ENCODE data around the gene LYRM9.
"Not testable (repeated sequence)": the region's sequence is repeated elsewhere in the genome, so short reads cannot be mapped to it uniquely, and the experiment has no call there.

Gene LYRM9

GRCh38 chr17:27905447-27906225, 12.5 kb upstream of the LYRM9 start:
- no peak for DNase-seq

DNA sequence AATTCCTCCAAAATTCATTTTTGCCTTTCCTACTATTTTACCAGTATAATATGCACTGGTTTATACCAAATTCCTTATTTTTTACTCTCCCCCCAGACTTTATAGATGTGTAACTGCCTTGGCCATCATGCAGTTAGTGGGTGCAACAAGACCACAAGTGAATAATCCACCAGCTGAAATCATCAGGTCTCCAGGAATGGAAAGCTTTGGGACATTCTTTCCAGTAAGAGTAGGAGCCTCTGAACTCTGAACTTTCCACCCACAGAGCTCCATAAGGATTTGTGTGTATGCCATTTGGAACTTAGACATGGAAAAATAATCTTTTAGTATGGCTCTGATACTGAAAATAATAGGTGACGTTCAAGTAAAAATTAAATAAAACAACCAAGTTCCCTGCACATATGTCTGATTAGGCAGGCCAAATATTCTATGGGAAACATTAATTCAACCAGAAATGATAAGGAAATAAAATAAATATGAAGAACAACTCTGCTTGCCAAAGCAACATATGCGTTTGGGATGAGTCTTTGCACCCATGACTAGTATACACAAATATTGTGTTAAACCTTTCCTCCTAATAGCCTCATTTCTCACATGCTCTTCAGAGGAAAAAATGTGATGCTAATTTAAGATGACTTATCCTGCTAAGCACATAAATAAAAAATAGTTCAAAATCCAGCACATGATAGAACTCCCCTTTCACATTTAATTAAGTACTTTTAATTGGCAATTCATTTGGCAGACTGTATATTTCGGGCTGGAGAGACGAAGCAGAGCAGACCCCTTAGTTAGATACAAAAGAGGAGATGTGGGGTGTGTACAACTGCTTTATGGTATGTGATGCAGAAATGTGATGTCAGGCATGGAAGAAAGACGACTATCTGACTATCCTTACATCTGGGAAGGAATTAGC, 11.6 kb upstream of the LYRM9 start:
- no peak for DNase-seq

DNA sequence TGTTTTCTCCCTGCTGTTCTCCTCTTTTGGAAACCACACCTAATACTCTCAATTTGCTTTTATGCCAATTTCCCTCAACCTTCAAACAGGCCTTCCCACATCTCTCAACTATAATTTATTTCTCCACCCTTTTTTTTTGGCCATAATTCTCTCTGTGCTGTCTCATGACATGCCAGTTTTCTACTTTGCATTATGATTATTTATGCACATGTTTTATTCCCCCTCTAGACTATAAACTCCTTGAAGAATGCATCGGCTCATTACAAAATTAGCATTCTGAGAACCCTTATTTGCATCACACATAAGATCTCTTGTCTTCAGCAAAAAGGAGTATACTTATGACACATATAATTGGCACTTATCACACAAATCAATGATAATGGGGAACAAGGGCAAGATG, 10.9 kb upstream of the LYRM9 start:
- no peak for DNase-seq

DNA sequence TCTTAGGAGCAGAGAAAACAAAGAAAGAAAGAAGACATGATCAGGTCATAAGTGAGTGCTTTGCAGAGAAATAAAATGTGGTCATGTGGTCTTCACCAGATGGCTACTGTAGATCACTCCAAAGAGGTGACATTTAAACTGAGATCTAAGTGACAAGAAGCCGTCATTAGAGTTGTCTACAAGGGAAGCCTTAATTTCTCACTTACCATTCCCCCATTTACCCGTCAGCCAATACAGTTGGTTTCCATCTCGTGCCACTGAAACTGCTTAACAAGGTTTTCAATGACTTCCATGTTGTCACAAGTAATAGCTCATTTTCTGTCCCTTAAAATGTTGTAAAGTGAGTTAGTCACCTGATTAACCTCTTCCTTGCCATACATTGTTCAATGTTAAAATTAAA, 6.4 kb upstream of the LYRM9 start:
- no peak for DNase-seq

DNA sequence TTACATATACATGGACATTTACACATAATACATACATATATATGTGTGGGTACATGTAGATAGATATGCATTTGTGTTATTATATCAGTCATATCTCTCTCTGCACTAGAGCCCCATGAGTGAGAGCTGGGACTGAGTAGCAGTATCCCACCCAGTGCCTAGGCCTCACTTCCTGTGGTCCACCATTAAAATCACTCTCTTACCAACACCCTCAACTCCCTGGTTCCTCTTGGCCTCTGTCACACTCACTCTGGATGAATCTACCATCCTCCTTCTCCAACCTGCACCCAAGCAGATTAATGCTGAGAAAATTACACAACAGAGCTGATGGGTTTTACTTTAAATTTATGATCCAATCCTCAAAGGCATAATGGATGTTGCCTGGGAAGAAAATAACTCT, 4.9 kb upstream of the LYRM9 start:
- no peak for DNase-seq

GRCh38 chr17:27896701-27897100, 3.5 kb upstream of the LYRM9 start:
- no peak for DNase-seq

- no peak for DNase-seq
Measured at GRCh38 chr17:27895940-27896535, 2.9 kb upstream of the LYRM9 start.

- DNase-seq: no peak
Measured at GRCh38 chr17:27895123-27895895, 2.1 kb upstream of the LYRM9 start.

DNA sequence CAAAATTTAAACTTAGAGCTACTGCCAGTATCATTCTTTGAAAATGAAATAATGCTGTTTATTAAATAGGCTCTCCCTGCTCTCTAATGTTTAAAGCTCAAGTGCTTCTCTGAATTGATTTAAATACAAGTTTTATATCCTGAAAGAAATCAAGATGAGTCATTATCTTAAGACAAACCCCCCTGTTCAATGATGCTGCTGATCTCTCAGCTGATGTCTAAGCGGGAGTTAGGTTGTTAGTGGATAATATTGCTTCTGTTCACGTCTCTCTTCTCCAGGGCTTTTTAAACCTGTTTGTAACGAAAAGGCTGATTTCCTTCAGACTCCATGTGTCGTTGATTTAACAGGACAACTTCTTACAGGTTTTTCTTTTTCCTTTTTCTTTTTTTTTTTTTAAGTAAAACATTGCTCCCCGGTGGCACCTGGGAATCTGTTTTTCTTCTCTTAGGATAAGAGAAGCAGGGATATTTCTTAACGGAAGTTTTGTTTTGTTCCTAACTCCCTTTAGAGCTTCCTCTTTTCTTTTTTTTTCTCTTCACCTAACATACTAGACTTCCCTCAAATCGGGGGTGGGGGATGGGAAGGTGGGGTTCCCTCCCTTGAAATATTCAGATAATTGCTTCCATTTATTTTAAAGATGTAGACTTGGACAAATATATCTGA, 807 bp upstream of the LYRM9 start:
- DNase-seq: no peak

DNA sequence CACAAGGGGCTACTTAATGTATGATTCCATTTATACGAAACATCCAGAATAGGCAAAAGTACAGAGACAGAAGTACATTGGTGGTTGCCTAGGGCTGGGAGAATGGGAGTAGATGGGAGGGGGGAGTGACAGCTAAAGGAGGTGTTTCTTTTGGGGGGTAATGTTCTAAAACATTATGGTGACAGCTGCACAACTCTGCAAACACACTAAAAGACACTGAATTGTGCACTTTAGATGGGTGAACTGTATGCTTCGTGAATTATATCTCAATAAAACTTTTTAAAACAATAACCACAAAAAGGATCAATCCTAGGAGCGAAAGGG, 661 bp downstream of the LYRM9 start:
- DNase-seq: no peak

- DNase-seq: no peak
Measured at GRCh38 chr17:27891841-27892240, 1.3 kb downstream of the LYRM9 start.

DNA sequence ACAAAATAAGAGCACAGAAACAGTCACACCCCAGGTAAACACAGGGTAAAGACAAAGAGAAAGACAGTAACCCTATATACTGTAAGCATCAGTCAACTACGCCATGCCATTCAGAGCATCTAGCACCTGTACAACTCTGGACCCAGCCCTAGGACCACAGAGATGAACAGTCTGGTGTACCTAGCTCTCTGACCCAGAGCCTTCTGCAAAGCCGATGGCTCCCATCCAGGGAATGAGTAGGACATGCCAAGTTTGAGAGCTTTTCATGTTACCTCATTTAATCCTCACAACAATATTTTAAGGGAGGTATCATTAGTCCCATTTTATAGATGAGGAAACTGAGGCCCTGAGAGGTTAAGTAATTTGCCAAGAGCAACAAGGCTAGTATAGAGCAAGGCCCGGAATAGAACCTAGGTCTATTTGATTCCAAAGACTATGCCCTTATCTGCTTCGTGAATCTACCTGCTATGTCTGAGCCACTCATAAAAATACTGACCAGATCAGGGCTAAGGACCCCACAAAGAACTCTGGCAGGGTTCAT, 3.4 kb downstream of the LYRM9 start:
- DNase-seq: no peak

GRCh38 chr17:27888945-27889344, 4.2 kb downstream of the LYRM9 start:
- no peak for DNase-seq

- DNase-seq: no peak
Measured at GRCh38 chr17:27888067-27888466, 5.1 kb downstream of the LYRM9 start.

- DNase-seq: not testable (repeated sequence)
Measured at GRCh38 chr17:27886348-27886906, 6.7 kb downstream of the LYRM9 start.

DNA sequence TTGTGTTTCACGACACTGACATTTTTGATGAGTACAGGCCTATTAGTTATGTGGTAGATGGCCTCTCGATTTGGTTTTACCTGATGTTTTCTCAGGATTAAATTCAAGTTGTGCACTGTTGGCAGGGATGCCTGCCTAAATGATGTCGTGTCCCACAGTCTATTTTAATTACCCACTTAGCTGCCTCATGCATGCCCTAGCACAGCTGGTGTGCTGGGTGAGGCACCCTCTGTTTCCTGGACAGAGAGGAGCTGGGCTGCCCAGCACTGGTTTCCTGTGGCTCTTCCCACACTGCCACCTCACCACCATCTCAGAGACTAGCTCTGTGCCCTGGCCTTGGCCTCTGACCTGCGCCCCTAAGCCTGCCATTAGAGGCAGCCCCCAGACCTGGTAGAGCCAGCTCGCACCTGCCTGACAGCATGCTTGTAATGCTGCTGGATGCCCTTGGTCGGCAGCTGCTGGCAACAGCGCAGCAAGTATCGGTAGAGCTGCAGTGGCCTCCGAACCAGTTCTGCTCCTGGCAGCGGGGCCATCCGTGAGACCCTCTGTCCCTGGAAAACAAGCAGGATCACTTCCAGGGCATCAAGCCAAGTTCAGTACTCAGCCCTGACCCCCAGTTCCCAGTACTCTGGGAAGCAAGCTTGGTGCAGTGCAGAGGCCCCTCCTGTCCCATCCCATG, 10.9 kb downstream of the LYRM9 start:
- DNase-seq: no peak

DNA sequence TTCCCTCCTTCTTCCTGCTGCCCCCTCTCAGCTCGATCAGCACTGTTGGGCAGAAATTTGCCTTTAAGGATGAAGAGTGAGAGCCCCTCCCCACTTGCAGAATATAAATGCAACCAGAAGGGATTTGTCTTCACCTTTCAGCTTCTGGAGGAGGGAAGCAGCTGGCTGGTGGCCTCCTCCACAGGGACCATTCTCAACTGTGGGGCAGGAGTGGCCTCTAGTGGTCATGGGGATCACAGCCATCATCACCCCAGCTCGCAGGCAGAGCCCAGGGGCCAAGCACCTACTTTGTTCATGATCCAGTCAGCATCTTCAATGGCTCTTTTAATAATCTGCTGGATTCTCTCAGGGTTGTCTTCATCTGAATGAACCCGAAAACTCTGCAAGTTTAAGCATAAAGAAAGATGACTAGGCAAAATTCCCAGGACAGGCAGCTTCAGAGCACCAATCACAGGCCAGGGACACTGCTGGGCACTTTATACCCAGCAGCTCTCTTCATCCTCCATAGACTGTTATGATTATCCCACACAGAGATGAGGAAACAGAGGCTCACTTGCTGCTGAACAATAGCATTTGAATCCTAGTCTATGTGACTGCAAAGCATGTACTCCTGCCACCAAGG, 13.1 kb downstream of the LYRM9 start:
- DNase-seq: peak; percentile 73

DNA sequence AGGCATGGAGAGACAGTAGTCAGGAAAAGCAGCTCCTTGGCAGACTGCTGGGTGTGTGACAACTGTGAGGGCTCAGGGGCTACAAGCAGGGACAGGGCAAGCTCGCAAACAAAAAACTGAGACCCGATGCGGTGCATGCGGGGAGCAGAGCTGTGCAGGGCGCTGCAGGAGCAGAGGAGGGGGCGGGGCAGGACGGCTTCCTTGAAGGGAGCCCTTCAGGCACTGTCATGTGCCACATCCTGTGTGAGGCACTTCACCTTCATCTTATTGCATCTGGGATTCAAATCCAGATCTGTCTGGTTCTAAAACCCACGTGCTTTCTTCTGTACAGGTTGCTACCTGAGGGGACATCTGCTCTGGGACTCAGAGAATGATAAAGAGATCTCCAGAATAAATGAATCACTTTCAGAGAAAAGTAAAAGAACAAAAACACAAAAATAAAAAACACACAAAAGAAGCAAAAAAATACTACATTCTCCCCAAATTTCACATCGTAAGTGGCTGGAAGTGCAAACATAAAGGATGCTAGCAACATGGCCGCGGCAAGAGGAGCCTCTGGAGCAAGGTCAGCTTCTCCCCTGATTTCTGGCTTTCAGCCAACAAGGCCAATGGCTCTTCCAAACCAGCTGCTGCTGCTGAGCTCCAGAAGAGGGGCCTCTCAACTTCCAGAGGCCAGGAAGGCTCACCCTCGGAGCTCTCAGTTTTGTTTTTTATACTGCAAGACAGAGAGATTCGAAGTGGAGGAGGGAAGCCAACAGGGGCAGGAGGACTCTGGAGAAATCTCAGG, 14.2 kb downstream of the LYRM9 start:
- DNase-seq: peak; percentile 40

- DNase-seq: no peak
Measured at GRCh38 chr17:27873746-27874145, 19.4 kb downstream of the LYRM9 start.

DNA sequence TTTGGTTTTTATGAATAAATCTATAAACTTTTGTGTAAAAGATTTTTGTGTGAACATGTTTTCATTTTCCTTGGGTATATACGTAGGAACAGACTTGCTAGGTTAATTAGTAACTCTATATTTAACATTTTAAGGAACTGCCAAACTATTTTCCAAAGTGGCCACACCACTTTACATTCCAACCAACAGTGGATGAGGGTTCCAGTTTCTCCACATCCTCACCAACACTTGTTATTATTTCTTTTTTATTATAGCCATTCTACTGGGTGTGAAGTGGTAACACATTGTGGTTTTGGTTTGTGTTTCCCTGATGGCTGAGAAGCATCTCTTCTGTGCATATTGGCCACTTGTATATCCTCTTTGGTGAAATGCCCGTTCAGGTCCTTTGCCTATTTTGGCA, 20.0 kb downstream of the LYRM9 start:
- DNase-seq: no peak

Data from stimulated activated CD4-positive, alpha-beta T cell treated with anti-CD3 and anti-CD28 coated beads, Interleukin-1b, Interleukin-23, amount 100 ng/mL, for 48 hours (primary cell).